K562 (cell line): Measurements from ENCODE around the gene CREB3L2. TPM values are rescaled to one million over a fixed set of nuclear protein-coding genes. Genes with fewer than 3 reads are reported as not detected.

ENCODE experiments used
- CBFA2T3 ChIP-seq: fragments of 450-650 bp; IDR thresholded peaks from 2 replicates; pipeline ENCODE4 v1.6.1; 2017
- EGR1 ChIP-seq: fragments of 450-650 bp; conservative IDR thresholded peaks from 2 replicates; pipeline ENCODE4 v1.6.1; 2017; ENCODE audit warnings: mild to moderate bottlenecking
- ILF3 ChIP-seq: fragments of 450-650 bp; IDR thresholded peaks from 2 replicates; pipeline ENCODE4 v1.6.1; 2018; ENCODE audit warnings: antibody characterized with exemption, mild to moderate bottlenecking, moderate library complexity, borderline replicate concordance
- SOX6 ChIP-seq: fragments of 450-650 bp; IDR thresholded peaks from 2 replicates; pipeline ENCODE4 v1.6.1; 2014; ENCODE audit warnings: mild to moderate bottlenecking
- ZC3H11A ChIP-seq: IDR thresholded peaks from 2 replicates; pipeline ENCODE4 v1.6.1; 2012; ENCODE audit warnings: low read depth, low read length, improper control_type of control experiment
- ZNF232 ChIP-seq: sonication (generic); formaldehyde crosslinking; IDR thresholded peaks from 2 replicates; pipeline ENCODE4 v1.8.0; 2022; ENCODE audit warnings: mild to moderate bottlenecking, missing genetic modification reagents
- ZNF253 ChIP-seq: fragments of 250-450 bp; sonication (Bioruptor Pico); conservative IDR thresholded peaks from 2 replicates; pipeline ENCODE4 v1.6.1; 2021; ENCODE audit warnings: mild to moderate bottlenecking
- ZNF354B ChIP-seq: fragments of 250-450 bp; sonication (Bioruptor Pico); IDR thresholded peaks from 2 replicates; pipeline ENCODE4 v1.4.0; 2020
- ZNF507 ChIP-seq: conservative IDR thresholded peaks from 2 replicates; pipeline ENCODE4 v1.6.1; 2017; ENCODE audit warnings: missing genetic modification characterization, missing compliant biosample characterization
- ZNF780A ChIP-seq: fragments of 250-450 bp; sonication (Bioruptor Pico); IDR thresholded peaks from 2 replicates; pipeline ENCODE4 v1.5.0; 2021; ENCODE audit warnings: mild to moderate bottlenecking
- polyA plus RNA-seq, 8 experiments: library from polyadenylated mRNA; depleted of rRNA in 4 of 8; stranded (reverse) in 5 of 8; unstranded in 3 of 8; fragments of >200 nt; fragmentation: Nextera tagmentation in 2 of 8; fragmentation: Illumina TruSeq in 1 of 8; extraction: Ambion mirVana in 2 of 8; extraction: Trizol in 1 of 8; gene quantifications; 2 replicates each; pipeline versions ENCODE4 v1.2.1 to v1.2.3, GENCODE V29; 2011 to 2014; ENCODE audit warnings: inconsistent platforms in 1 of 8, missing spikeins in 1 of 8
- total RNA-seq, 7 experiments: library from RNA; depleted of rRNA in 6 of 7; stranded (reverse); fragments of >200 nt in 6 of 7; fragmentation: Illumina TruSeq in 2 of 7; extraction: Trizol in 2 of 7; gene quantifications; 2 replicates each; pipeline versions ENCODE4 v1.2.1 to v1.2.3, GENCODE V29; 2011 to 2021; ENCODE audit warnings: low replicate concordance in 1 of 7
- TF ChIP-seq, protein P1 (sequence below), 2 experiments: fragments of 450-650 bp in 1 of 2; sonication (generic) in 1 of 2; formaldehyde crosslinking; conservative IDR thresholded peaks; 2 replicates each; pipeline versions ENCODE4 v1.4.0 to v1.8.1; 2020 to 2022; ENCODE audit warnings: mild to moderate bottlenecking in 1 of 2, missing genetic modification reagents in 1 of 2
- TF ChIP-seq, protein P2 (sequence below): fragments of 250-450 bp; sonication (Bioruptor Pico); IDR thresholded peaks from 2 replicates; pipeline ENCODE4 v1.4.0; 2020
- TF ChIP-seq, protein P3 (sequence below): fragments of 150-350 bp; IDR thresholded peaks from 2 replicates; pipeline ENCODE4 v1.6.1; 2014; ENCODE audit warnings: low read depth, mild to moderate bottlenecking, low read length, borderline replicate concordance
- TF ChIP-seq, protein P4 (sequence below), 2 experiments: fragments of 200-800 bp in 1 of 2; sonication (Bioruptor generic) in 1 of 2; sonication (generic) in 1 of 2; formaldehyde crosslinking in 1 of 2; IDR thresholded peaks in 1 of 2; conservative IDR thresholded peaks in 1 of 2; 2 replicates each; pipeline versions ENCODE4 v1.5.0 to v1.6.1; 2016 to 2020; ENCODE audit warnings: missing compliant biosample characterization in 1 of 2, missing genetic modification characterization in 1 of 2, missing genetic modification reagents in 1 of 2
- TF ChIP-seq, protein P5 (sequence below): fragments of 250-450 bp; sonication (Bioruptor Pico); IDR thresholded peaks from 2 replicates; pipeline ENCODE4 v1.5.0; 2020; ENCODE audit warnings: mild to moderate bottlenecking, borderline replicate concordance

CREB3L2 gene
- total and polyA plus RNA-seq, 9 of the 15 experiments (the other 6 are each of a cell fraction or from before 2014, with no cell fraction given) = 7.1 to 45.6 (median 15.8) TPM

DNA sequence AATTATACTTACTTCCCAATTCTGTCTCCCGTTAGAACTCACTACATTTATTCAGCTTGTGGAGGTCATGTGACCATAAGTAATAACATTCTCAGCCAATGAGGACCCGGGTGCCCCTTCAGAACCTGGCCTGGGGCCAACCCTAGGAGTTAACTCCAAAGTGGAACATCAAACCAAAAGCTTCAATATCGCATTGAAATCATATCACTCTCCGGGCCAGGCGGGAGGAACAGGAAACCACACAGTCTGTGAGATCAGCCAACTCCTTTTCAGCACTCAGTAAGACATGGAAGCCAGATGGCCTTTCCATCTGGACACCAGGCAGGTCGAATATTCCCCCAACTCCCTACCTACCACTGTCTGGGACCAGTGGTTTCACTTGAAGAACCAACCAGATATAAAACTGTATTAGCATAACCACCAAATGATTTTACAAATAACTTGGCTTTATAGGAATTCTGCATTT lies 5.5 kb downstream of the CREB3L2 start (continued):
- TF ChIP-seq, protein P1, sequence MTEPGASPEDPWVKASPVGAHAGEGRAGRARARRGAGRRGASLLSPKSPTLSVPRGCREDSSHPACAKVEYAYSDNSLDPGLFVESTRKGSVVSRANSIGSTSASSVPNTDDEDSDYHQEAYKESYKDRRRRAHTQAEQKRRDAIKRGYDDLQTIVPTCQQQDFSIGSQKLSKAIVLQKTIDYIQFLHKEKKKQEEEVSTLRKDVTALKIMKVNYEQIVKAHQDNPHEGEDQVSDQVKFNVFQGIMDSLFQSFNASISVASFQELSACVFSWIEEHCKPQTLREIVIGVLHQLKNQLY (CRISPR knock-in tag; conservative IDR thresholded peaks at IDR 0.05) = no peak
- TF ChIP-seq, protein P2, sequence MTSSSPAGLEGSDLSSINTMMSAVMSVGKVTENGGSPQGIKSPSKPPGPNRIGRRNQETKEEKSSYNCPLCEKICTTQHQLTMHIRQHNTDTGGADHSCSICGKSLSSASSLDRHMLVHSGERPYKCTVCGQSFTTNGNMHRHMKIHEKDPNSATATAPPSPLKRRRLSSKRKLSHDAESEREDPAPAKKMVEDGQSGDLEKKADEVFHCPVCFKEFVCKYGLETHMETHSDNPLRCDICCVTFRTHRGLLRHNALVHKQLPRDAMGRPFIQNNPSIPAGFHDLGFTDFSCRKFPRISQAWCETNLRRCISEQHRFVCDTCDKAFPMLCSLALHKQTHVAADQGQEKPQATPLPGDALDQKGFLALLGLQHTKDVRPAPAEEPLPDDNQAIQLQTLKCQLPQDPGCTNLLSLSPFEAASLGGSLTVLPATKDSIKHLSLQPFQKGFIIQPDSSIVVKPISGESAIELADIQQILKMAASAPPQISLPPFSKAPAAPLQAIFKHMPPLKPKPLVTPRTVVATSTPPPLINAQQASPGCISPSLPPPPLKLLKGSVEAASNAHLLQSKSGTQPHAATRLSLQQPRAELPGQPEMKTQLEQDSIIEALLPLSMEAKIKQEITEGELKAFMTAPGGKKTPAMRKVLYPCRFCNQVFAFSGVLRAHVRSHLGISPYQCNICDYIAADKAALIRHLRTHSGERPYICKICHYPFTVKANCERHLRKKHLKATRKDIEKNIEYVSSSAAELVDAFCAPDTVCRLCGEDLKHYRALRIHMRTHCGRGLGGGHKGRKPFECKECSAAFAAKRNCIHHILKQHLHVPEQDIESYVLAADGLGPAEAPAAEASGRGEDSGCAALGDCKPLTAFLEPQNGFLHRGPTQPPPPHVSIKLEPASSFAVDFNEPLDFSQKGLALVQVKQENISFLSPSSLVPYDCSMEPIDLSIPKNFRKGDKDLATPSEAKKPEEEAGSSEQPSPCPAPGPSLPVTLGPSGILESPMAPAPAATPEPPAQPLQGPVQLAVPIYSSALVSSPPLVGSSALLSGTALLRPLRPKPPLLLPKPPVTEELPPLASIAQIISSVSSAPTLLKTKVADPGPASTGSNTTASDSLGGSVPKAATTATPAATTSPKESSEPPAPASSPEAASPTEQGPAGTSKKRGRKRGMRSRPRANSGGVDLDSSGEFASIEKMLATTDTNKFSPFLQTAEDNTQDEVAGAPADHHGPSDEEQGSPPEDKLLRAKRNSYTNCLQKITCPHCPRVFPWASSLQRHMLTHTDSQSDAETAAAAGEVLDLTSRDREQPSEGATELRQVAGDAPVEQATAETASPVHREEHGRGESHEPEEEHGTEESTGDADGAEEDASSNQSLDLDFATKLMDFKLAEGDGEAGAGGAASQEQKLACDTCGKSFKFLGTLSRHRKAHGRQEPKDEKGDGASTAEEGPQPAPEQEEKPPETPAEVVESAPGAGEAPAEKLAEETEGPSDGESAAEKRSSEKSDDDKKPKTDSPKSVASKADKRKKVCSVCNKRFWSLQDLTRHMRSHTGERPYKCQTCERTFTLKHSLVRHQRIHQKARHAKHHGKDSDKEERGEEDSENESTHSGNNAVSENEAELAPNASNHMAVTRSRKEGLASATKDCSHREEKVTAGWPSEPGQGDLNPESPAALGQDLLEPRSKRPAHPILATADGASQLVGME (CRISPR knock-in tag) = no peak
- no peak for TF ChIP-seq ZC3H11A
- no peak for TF ChIP-seq ZNF232 (CRISPR knock-in tag)
- no peak for TF ChIP-seq ZNF507 (tag)
- TF ChIP-seq, protein P3, sequence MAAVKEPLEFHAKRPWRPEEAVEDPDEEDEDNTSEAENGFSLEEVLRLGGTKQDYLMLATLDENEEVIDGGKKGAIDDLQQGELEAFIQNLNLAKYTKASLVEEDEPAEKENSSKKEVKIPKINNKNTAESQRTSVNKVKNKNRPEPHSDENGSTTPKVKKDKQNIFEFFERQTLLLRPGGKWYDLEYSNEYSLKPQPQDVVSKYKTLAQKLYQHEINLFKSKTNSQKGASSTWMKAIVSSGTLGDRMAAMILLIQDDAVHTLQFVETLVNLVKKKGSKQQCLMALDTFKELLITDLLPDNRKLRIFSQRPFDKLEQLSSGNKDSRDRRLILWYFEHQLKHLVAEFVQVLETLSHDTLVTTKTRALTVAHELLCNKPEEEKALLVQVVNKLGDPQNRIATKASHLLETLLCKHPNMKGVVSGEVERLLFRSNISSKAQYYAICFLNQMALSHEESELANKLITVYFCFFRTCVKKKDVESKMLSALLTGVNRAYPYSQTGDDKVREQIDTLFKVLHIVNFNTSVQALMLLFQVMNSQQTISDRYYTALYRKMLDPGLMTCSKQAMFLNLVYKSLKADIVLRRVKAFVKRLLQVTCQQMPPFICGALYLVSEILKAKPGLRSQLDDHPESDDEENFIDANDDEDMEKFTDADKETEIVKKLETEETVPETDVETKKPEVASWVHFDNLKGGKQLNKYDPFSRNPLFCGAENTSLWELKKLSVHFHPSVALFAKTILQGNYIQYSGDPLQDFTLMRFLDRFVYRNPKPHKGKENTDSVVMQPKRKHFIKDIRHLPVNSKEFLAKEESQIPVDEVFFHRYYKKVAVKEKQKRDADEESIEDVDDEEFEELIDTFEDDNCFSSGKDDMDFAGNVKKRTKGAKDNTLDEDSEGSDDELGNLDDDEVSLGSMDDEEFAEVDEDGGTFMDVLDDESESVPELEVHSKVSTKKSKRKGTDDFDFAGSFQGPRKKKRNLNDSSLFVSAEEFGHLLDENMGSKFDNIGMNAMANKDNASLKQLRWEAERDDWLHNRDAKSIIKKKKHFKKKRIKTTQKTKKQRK = no peak
- TF ChIP-seq ZNF253 (CRISPR knock-in tag) = no peak
- TF ChIP-seq SOX6 = 0 out of 2 replicates have a peak, but pooled peaks have one; percentile 25
- TF ChIP-seq, protein P4, sequence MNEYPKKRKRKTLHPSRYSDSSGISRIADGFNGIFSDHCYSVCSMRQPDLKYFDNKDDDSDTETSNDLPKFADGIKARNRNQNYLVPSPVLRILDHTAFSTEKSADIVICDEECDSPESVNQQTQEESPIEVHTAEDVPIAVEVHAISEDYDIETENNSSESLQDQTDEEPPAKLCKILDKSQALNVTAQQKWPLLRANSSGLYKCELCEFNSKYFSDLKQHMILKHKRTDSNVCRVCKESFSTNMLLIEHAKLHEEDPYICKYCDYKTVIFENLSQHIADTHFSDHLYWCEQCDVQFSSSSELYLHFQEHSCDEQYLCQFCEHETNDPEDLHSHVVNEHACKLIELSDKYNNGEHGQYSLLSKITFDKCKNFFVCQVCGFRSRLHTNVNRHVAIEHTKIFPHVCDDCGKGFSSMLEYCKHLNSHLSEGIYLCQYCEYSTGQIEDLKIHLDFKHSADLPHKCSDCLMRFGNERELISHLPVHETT (CRISPR knock-in tag; conservative IDR thresholded peaks at IDR 0.05 in 1 of 2, IDR thresholded peaks at IDR 0.05 in 1 of 2) = no peak
- TF ChIP-seq ZNF354B = no peak
- no peak for TF ChIP-seq EGR1
- TF ChIP-seq, protein P5, sequence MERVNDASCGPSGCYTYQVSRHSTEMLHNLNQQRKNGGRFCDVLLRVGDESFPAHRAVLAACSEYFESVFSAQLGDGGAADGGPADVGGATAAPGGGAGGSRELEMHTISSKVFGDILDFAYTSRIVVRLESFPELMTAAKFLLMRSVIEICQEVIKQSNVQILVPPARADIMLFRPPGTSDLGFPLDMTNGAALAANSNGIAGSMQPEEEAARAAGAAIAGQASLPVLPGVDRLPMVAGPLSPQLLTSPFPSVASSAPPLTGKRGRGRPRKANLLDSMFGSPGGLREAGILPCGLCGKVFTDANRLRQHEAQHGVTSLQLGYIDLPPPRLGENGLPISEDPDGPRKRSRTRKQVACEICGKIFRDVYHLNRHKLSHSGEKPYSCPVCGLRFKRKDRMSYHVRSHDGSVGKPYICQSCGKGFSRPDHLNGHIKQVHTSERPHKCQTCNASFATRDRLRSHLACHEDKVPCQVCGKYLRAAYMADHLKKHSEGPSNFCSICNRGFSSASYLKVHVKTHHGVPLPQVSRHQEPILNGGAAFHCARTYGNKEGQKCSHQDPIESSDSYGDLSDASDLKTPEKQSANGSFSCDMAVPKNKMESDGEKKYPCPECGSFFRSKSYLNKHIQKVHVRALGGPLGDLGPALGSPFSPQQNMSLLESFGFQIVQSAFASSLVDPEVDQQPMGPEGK (CRISPR knock-in tag) = no peak
- no peak for TF ChIP-seq ZNF780A (CRISPR knock-in tag)
- peak; percentile 70 for TF ChIP-seq CBFA2T3
- no peak for TF ChIP-seq ILF3
